Testis (tissue), 5 donors: ENCODE results near the gene SAMMSON. TPM values are rescaled to one million over a fixed set of nuclear protein-coding genes. Genes with fewer than 3 reads are reported as not detected.

Experiments
- DNase-seq: peaks from one replicate; pipeline ENCODE4 v3.0.0-alpha.2; 2019
- H3K27ac ChIP-seq, 2 donors: fragments of 200-600 bp; sonication (generic); one replicate each; pipeline ENCODE4 v1.5.1; 2019
- H3K27me3 ChIP-seq: fragments of 200-600 bp; sonication (generic); one replicate; pipeline ENCODE4 v1.5.1; 2019
- H3K36me3 ChIP-seq: fragments of 200-600 bp; sonication (generic); one replicate; pipeline ENCODE4 v1.5.1; 2017; ENCODE audit warnings: low read depth; ENCODE audit errors: missing control alignments
- H3K4me1 ChIP-seq: fragments of 200-600 bp; sonication (generic); one replicate; pipeline ENCODE4 v1.5.1; 2019
- H3K4me3 ChIP-seq, 2 donors: fragments of 200-600 bp; sonication (generic); one replicate each; pipeline ENCODE4 v1.5.1; 2017 to 2019
- H3K9me3 ChIP-seq: fragments of 200-600 bp; sonication (generic); one replicate; pipeline ENCODE4 v1.5.1; 2017
- POLR2A ChIP-seq: fragments of 450-650 bp; IDR thresholded peaks from one replicate; pipeline ENCODE4 v1.6.1; 2017; ENCODE audit warnings: antibody characterized with exemption, mild to moderate bottlenecking, moderate library complexity
- WGBS, 2 donors: methylation state at CpG; one replicate each; pipeline ENCODE4 v1.1.5; 2018; 5-methylcytosine and 5-hydroxymethylcytosine counted together
- intact Hi-C: fragments of 100-400 bp; cut with DNase I; formaldehyde crosslinking; loops from one replicate; pipeline ENCODE4 v1.15.1; 2023; ENCODE audit warnings: low total_unique reads
- long read RNA-seq, 2 donors: transcript quantifications; one replicate each; lab custom pipeline, GENCODE V29; 2026
- polyA plus RNA-seq: library from polyadenylated mRNA; stranded (reverse); fragments of 350-450 nt; fragmentation: Illumina TruSeq; extraction: RNeasy Lipid Tissue Mini Kit (QIAGEN cat#74804); gene quantifications from one replicate; pipeline ENCODE4 v1.2.3, GENCODE V29; 2014; ENCODE audit warnings: low read depth, low replicate concordance; ENCODE audit not compliant: insufficient read depth
- total RNA-seq, 2 donors: library from RNA; depleted of rRNA; stranded (reverse); fragments of >200 nt; gene quantifications; one replicate each; pipeline ENCODE4 v1.2.3, GENCODE V29; 2016
- TF ChIP-seq, protein P1 (sequence below), 3 experiments: fragments of 450-650 bp in 2 of 3; fragments of 200-600 bp in 1 of 3; sonication (generic) in 1 of 3; IDR thresholded peaks; one replicate each; pipeline ENCODE4 v1.5.1; 2016 to 2019; ENCODE audit warnings: antibody characterized with exemption in 3 of 3, mild to moderate bottlenecking in 2 of 3, moderate library complexity in 1 of 3

The SAMMSON gene
- 1 to 10 TPM; 3.5 to 3.8 TPM for total RNA-seq
- 3.3 TPM for polyA plus RNA-seq
- long read RNA-seq, donor 1, result 0 reads
- long read RNA-seq, donor 2, result 0 reads

DNA sequence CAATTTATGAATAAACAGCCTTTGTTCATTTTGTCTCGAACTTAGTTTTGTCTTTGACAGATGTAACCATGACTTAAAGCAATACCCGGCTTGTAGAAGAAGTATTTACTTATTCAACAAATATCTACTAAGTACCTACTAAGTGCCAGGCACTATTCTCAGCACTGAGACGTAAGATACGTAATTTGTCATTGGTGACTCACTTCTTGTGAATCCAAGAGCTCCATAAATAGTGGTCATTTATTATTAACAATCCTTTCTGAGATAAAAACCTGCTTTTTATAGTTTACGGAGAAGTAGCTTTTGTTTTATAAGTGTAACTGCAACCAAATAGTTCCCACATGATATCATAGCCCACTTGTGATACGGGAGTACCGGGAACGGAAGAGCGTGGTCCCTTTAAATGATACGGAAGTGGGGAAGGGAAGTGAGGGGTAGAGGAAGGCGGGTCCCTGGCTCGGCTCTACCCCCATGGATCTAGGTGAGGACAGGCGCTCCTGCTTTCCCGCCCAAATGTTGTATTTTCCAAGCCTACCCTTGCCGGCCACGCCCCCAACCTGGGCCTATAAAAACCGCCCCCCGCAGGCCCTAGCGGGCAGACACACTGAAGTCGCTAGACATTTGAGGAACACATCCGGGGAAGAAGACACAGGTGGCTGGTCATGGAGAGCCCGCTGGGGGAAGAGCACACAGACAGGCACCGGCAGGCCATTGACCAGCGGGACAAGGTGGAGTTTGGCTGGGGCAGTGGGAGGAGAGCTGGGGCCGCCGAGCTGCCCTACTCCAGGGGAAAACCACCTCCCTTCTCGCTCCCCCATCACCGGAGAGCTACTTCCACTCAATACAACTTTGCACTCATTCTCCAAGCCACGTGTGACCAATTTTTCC is at the start of gene SAMMSON:
Gene SAMMSON, plus strand, starts transcription at position 594 of the 888 bp plus-strand sequence.
- peak within 1 kb of the TSS; percentile 35 to 51 for H3K4me3 ChIP-seq
- WGBS, 2 donors, result 52 to 59% methylated on average over 25 to 29 of the region's 29 CpGs

DNA sequence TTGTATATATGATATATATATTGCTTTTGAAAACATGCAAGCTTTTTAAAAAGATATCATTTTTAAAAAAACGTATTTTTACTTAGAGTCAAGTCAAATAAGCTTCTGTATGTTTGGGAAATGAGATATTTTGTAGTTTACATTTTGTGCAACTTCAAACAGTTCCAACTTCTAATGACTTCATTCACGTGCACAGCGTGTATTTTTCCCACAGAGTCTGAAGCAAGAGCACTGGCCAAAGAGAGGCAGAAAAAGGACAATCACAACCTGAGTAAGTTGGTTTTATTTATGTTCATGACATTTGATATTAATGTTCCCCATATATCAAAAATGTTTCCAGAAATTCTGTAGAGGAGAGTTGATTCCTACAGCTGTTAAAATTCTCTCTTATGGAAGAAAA is 47.9 kb upstream of the SAMMSON start:
- H3K4me3 ChIP-seq, result no peak overlapping the region
- TF ChIP-seq, protein P1, sequence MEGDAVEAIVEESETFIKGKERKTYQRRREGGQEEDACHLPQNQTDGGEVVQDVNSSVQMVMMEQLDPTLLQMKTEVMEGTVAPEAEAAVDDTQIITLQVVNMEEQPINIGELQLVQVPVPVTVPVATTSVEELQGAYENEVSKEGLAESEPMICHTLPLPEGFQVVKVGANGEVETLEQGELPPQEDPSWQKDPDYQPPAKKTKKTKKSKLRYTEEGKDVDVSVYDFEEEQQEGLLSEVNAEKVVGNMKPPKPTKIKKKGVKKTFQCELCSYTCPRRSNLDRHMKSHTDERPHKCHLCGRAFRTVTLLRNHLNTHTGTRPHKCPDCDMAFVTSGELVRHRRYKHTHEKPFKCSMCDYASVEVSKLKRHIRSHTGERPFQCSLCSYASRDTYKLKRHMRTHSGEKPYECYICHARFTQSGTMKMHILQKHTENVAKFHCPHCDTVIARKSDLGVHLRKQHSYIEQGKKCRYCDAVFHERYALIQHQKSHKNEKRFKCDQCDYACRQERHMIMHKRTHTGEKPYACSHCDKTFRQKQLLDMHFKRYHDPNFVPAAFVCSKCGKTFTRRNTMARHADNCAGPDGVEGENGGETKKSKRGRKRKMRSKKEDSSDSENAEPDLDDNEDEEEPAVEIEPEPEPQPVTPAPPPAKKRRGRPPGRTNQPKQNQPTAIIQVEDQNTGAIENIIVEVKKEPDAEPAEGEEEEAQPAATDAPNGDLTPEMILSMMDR (IDR thresholded peaks at IDR 0.05), result no peak
- TF ChIP-seq POLR2A, result no peak
- peaks cover 3% of the 10 kb centered on the region for H3K4me1 ChIP-seq
- 85 to 90% methylated on average over 3 of the region's 3 CpGs for WGBS, 2 donors
- no peaks in the 10 kb centered on the region for H3K9me3 ChIP-seq
- DNase-seq, result no peak
- H3K27me3 ChIP-seq, result no peaks in the 10 kb centered on the region
- H3K27ac ChIP-seq, result no peak overlapping the region
- no peaks in the 10 kb centered on the region for H3K36me3 ChIP-seq
- intact Hi-C loops, result no loop called here

More for the DNA sequence above, at the start of gene SAMMSON:
- Histone ChIP-seq H3K27ac (peak within 1 kb of the TSS; percentile 15), H3K9me3 (no peaks in the 10 kb centered on the region), H3K27me3 (no peaks in the 10 kb centered on the region), H3K36me3 (no peaks in the 10 kb centered on the region), H3K4me1 (no peaks in the 10 kb centered on the region)
- TF ChIP-seq, protein P1 (IDR thresholded peaks at IDR 0.05), result no peak
- no peak for TF ChIP-seq POLR2A
- DNase-seq, result peak; percentile 73
- intact Hi-C loops, result no loop called here

DNA sequence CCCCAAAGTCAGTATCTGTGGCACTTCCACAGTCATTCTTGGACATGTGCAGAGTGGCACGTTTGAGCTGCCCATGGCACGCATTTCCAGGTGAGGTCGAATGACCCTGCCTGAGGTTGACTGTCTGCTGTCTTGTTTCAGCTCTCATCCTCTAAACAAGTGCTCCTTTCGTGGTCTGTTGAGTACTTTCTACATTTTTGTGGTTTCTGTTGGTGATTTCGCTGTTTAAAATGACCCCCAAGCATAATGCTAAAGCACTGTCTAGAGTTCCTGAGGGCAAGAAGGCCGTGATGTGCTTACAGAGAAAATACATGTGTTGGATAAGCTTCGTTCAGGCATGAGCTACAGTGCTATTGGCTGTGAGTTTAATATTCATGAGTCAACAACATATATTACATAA is 40.0 kb upstream of the SAMMSON start:
- intact Hi-C loops, result no loop called here
- no peaks in the 10 kb centered on the region for H3K27me3 ChIP-seq
- DNase-seq, result no peak
- no peaks in the 10 kb centered on the region for H3K4me1 ChIP-seq
- no peak overlapping the region for H3K4me3 ChIP-seq
- WGBS, 2 donors, result 93 to 94% methylated on average over 7 of the region's 7 CpGs
- no peaks in the 10 kb centered on the region for H3K9me3 ChIP-seq
- H3K27ac ChIP-seq, result no peak overlapping the region
- TF ChIP-seq, protein P1 (IDR thresholded peaks at IDR 0.05), result no peak
- no peak for TF ChIP-seq POLR2A
- no peaks in the 10 kb centered on the region for H3K36me3 ChIP-seq

DNA sequence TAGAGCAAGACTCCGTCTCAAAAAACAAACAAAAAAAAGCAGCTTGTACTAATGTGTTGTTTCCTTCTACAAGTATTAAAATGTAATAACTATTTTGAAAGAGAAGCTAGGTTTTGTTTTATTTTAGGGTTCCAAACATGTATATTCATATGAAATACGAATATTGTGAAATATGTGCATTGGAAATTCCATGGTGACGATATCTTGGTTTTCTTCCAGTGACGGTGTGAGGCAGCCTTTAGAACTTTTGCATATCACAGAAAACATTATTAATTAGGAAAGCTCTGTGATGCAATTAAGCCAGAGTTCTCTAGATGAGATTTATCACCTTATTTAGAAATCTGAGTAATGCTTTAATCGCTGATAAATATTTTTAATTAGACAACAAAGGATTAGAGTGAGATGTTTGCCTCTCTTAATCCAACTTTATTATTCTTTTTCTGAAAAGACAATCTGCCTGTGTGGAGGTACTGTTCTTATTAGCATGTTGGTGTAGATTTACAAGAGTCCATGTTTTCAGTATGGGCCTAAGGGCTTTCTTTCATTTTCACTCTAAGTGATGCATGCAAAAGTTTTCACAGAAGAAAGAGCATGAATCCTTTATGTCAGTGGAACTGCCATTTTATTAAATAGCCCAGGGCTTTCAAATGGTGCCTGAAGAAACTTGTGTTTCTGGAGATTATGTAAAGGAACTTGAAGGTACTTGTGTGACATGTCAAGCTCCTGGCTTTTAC is 37.7 kb upstream of the SAMMSON start:
- intact Hi-C loops, result no loop called here
- H3K36me3 ChIP-seq, result no peaks in the 10 kb centered on the region

More for the DNA sequence above, 37.7 kb upstream of the SAMMSON start:
- H3K27me3 ChIP-seq, result no peaks in the 10 kb centered on the region
- no peaks in the 10 kb centered on the region for H3K9me3 ChIP-seq
- TF ChIP-seq POLR2A, result no peak
- TF ChIP-seq, protein P1 (IDR thresholded peaks at IDR 0.05), result no peak
- no peaks in the 10 kb centered on the region for H3K4me1 ChIP-seq
- WGBS, 2 donors, result 90 to 92% methylated on average over 5 of the region's 5 CpGs
- DNase-seq, result no peak
- no peak overlapping the region for H3K27ac ChIP-seq
- no peak overlapping the region for H3K4me3 ChIP-seq
